GM12892 (cell line): Measurements from ENCODE around the gene TLDC2. TPM values are rescaled to one million over a fixed set of nuclear protein-coding genes. Genes with fewer than 3 reads are reported as not detected.
"Not testable (repeated sequence)": the region's sequence is repeated elsewhere in the genome, so short reads cannot be mapped to it uniquely, and the experiment has no call there.

Source experiments
- DNase-seq: peaks from one replicate; pipeline ENCODE4 v3.0.0; 2011; ENCODE audit not compliant: insufficient read length
- FAIRE-seq: peaks from 2 replicates; lab custom pipeline; 2011; peaks lifted over from hg19 to GRCh38; lab: Jason Lieb, UNC
- POLR2A ChIP-seq: IDR thresholded peaks from 2 replicates; pipeline ENCODE4 v1.6.1; 2011; ENCODE audit warnings: low read depth, low read length, control low read depth
- POLR2AphosphoS5 ChIP-seq: IDR thresholded peaks from 2 replicates; pipeline ENCODE4 v1.6.1; 2011; ENCODE audit warnings: low read depth, low read length, control low read depth
- TAF1 ChIP-seq: IDR thresholded peaks from 2 replicates; pipeline ENCODE4 v1.6.1; 2011; ENCODE audit warnings: low read depth, mild to moderate bottlenecking, control low read depth, low read length, borderline replicate concordance
- polyA plus RNA-seq: library from polyadenylated mRNA; unstranded; fragments of >200 nt; gene quantifications from one replicate; pipeline ENCODE4 v1.2.1, GENCODE V29; 2012; ENCODE audit warnings: missing spikeins, inconsistent platforms; ENCODE audit not compliant: missing spikeins

TLDC2 gene
- 0.68 TPM for polyA plus RNA-seq

DNA sequence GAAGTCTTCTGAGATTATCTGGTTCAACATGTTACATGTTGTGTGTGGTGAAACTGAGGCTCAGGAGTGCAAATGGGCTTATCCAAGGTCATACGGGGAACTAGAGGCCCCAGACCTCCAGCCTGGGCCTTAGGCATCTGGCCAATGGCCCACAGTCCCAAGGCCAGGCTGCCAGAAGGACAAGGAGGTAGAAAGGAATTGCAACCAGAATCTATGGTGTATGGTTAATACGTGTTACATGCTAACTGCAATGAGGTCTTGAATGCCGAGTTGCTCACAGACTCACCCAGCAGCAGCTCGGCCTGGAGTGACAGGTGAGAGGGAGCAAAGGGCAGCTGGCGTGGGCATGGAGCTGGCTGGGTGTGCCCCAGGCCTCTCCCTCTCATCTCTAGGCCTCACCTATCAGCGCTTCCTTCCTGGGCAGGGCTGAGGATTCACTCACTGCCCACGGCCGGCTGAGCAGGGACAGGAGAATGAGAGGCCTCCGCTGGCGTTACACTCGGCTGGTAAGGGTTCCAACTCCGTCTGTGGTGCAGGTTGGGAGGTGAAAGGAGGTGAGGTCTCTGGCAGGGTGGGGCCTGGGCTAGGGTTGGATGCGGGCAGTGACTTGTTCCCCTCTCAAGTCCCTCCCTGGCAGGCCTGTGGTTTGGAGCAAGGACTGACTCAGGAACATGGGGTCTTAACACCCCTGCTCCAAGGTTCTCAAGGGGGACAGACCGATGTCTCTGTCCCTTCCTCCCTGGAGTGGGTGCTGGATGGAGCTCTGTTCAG is at the start of gene TLDC2:
Gene TLDC2, plus strand, starts transcription at position 437 of the 771 bp plus-strand sequence. Its CDS starts 37 bp downstream, at position 474.
- DNase-seq: no peak
- TF ChIP-seq POLR2A (no peak), POLR2AphosphoS5 (no peak), TAF1 (no peak)
- no peak for FAIRE-seq

GRCh38 chr20:36826554-36827244 is 49.2 kb upstream of the TLDC2 start:
- TF ChIP-seq POLR2AphosphoS5 (no peak), POLR2A (no peak), TAF1 (no peak)
- DNase-seq: no peak
- no peak for FAIRE-seq

DNA sequence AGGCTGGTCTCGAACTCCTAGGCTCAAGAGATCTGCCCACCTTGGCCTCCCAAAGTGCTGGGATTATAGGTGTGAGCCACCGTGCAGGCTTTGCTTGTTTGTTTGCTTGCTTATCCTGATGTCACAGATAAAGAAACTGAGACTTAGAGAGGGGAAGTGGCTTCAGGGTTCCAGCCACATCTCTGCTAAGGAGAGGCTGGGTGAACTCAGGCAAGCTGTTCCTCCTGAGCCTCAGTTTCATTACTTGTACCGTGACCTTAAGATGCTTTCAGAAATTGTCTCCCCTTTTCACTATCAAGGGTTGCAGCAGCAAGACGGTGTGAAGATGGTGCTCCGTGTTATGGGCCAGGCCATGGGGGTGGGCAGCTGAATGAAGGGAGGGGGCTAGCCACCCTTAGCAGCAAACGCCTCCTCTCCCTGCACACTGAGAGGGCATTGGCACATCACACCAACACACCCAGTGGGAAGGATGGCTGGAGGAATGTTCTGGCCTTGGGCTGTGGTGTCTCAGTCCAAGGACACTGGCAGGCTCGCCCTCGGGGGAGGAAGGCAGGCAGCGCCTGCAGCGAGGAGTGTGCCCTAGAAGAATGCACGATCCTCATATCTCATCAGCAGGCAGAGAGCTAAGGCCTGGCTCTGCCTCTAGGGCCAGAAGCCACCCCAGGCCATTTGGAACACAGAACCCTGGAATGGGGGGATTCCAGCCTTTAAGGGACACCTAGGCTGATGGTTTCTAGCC is 48.2 kb upstream of the TLDC2 start:
- TF ChIP-seq POLR2A: no peak
- no peak for TF ChIP-seq TAF1
- DNase-seq (peak; percentile 62), FAIRE-seq (peak; percentile 83)

GRCh38 chr20:36830791-36831691 is 44.9 kb upstream of the TLDC2 start:
- FAIRE-seq (no peak), DNase-seq (no peak)
- no peak for TF ChIP-seq TAF1

DNA sequence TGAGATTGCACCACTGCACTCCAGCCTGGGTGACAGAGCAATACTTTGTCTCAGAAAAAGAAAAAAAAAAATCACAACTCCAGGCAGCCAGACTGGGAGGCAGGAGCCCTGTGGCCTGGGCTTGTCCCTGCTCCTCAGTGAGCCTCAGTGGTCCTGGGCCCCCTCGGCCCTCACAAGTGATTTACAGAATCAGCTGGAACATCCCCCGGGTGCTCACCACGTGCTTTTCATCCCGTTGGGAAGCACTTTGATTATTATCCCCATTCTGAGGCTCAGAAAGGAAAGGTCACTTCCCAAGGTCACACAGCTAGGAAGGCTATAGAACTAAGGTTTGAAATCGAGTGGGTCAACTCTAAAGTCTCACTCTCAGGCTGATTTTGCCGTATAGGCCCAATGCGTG is 43.1 kb upstream of the TLDC2 start:
- no peak for FAIRE-seq
- DNase-seq: no peak
- TF ChIP-seq TAF1: no peak
- no peak for TF ChIP-seq POLR2A
- no peak for TF ChIP-seq POLR2AphosphoS5

DNA sequence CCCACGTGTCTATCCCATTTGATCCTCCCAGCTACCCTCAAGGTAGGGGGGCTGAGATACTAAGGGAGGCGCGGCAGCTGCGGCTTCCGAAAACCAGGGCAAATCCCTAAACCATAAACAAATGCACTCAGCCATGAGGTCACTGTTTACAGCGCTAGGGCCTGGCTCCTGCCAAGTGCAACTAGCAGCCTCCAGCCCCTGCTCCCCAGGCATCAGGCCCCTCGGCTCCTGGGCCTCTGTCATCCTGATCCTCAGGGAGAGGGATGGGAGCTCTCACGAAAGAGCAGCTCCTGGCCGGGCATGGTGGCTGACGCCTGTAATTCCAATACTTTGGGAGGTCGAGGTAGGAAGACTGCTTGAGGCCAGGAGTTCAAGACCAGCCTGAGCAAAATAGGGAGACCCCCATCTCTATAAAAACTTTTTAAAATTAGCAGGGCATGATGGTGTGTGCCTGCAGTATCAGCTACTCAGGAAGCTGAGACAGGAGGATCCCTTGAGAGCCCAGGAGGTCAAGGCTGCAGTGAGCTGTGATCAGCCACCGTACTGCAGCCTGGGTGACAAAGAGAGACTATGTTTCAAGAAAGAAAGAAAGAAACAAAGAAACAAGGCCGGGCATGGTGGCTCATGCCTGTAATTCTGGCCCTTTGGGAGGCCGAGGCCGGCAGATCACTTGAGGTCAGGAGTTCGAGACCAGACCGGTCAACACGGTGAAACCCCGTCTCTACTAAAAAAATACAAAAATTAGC is 42.5 kb upstream of the TLDC2 start:
- no peak for TF ChIP-seq POLR2A
- no peak for TF ChIP-seq TAF1
- TF ChIP-seq POLR2AphosphoS5: no peak
- DNase-seq (no peak), FAIRE-seq (no peak)

DNA sequence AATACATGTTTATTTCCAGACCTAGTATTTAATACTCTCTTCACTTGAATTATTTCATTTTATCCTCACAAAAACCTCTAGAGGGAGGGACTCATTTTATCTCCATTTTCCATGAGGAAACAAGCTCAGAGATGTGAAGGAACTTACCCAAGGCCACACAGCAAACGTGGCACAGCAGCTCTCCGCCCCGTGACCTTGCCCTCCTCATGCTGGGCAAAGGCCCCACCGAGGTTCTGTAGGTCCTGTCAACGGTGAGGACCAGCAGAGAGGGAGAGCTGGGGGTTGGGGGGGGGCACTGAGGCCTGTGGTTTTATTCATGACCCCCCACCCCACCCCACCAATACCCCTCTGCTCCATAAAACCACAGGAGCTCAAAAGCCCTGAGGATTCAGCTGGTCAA is 40.9 kb upstream of the TLDC2 start:
- TF ChIP-seq POLR2A: no peak
- TF ChIP-seq POLR2AphosphoS5: no peak
- TF ChIP-seq TAF1: no peak
- FAIRE-seq: no peak
- no peak for DNase-seq

GRCh38 chr20:36835453-36836198 is 40.3 kb upstream of the TLDC2 start:
- TF ChIP-seq POLR2A: peak; percentile 55; the same call in 1 of the 2 replicates
- TF ChIP-seq POLR2AphosphoS5: peak; percentile 31; the same call in 1 of the 2 replicates
- no peak for TF ChIP-seq TAF1
- peak; percentile 97 for DNase-seq
- FAIRE-seq: peak; percentile 95

DNA sequence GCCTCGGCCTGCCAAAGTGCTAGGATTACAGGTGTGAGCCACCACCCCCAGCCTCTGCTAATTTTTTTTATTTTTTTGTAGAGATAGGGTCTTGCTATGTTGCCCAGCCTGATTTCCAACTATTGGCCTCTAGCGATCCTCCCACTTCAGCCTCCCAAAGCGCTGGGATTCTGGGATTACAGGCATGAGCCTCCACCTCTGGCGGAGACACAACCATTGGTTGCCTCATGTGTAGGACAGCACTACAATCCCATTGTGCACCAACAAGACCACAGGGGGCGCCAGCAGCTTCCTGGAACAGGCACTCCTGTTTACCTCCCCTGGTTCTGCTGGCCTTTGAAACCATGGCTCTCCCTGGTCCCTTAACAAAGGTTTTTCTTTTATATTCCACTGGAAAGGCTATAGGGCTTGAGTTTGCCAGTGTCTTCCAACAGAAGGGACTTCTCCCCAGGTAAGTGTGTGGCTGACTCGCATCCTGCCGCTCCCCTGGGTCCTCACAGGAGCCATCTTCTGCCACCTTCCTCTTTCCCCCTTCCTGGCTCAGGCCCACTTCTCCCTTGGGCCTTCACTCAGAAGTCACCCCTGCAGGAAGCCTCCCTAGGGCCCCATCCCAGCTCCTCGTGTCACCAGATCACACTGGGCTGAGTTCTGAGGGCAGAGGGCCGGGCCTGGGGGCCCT is 39.2 kb upstream of the TLDC2 start:
- no peak for DNase-seq
- peak; percentile 82 for FAIRE-seq
- TF ChIP-seq POLR2A (no peak; the same call in 1 of the 2 replicates), TAF1 (no peak), POLR2AphosphoS5 (0 out of 2 replicates have a peak, but pooled peaks have one; percentile 27)

GRCh38 chr20:36838376-36838775 is 37.6 kb upstream of the TLDC2 start:
- not testable (repeated sequence) for DNase-seq, FAIRE-seq
